Activated CD4-positive, alpha-beta T cell treated with anti-CD3 and anti-CD28 coated beads for 4 hours (primary cell): ENCODE results near the gene PBRM1.
A peak's percentile ranks its signal among the peaks of the same experiment; 100 is the strongest.
"Not testable (repeated sequence)": the region's sequence is repeated elsewhere in the genome, so short reads cannot be mapped to it uniquely, and the experiment has no call there.

Source experiments
- DNase-seq, 2 donors: peaks; one replicate each; pipeline ENCODE4 v3.0.0-alpha.2; 2020

Gene PBRM1

GRCh38 chr3:52685709-52686691 is at the start of gene PBRM1, which contains the start of gene GNL3:
Gene PBRM1 (minus strand): TSS chr3:52685913.
Gene GNL3 (plus strand): TSS chr3:52686032. CDS start chr3:52686093, 61 bp downstream.
- DNase-seq, result peak; percentile 89 to 91

GRCh38 chr3:52733256-52733891 is 47.7 kb upstream of the PBRM1 start:
- DNase-seq, result no peak

DNA sequence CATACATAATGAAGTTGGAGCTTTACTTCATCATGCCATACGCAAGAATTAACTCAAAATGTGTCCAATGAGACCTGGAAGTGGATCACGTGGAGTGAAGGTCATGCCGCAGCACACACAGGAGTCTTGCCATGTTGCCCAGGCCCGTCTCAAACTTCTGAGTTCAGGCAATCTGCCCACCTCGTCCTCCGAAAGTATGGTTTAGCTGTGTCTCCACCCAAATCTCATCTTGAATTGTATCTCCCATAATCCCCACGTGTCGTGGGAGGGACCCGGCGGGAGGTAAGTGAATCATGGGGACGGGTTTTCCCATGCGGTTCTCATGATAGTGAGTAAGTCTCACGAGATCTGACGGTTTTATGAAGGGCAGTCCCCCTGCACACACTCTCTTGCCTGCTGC is 45.9 kb upstream of the PBRM1 start:
- no peak for DNase-seq

GRCh38 chr3:52730681-52731080 is 45.0 kb upstream of the PBRM1 start:
- no peak for DNase-seq

DNA sequence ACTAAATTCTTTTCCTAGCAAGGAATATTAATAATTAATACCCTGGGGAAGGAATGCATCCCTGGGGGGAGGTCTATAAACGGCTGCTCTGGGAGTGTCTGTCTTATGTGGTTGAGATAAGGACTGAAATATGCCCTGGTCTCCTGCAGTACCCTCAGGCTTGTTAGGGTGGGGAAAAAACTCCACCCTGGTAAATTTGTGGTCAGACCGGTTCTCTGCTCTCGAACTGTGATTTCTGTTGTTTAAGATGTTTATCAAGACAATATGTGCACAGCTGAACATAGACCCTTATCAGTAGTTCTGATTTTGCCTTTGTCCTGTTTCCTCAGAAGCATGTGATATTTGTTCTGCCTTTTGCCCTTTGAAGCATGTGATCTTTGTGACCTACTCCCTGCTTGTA is 43.0 kb upstream of the PBRM1 start:
- not testable (repeated sequence) for DNase-seq

- DNase-seq, result no peak
Measured at GRCh38 chr3:52724511-52724910, 38.8 kb upstream of the PBRM1 start.

GRCh38 chr3:52723935-52724334 is 38.2 kb upstream of the PBRM1 start:
- no peak for DNase-seq

- DNase-seq, result no peak
Measured at GRCh38 chr3:52722491-52722890, 36.8 kb upstream of the PBRM1 start.

- no peak for DNase-seq
Measured at GRCh38 chr3:52721730-52722008, 36.0 kb upstream of the PBRM1 start.

DNA sequence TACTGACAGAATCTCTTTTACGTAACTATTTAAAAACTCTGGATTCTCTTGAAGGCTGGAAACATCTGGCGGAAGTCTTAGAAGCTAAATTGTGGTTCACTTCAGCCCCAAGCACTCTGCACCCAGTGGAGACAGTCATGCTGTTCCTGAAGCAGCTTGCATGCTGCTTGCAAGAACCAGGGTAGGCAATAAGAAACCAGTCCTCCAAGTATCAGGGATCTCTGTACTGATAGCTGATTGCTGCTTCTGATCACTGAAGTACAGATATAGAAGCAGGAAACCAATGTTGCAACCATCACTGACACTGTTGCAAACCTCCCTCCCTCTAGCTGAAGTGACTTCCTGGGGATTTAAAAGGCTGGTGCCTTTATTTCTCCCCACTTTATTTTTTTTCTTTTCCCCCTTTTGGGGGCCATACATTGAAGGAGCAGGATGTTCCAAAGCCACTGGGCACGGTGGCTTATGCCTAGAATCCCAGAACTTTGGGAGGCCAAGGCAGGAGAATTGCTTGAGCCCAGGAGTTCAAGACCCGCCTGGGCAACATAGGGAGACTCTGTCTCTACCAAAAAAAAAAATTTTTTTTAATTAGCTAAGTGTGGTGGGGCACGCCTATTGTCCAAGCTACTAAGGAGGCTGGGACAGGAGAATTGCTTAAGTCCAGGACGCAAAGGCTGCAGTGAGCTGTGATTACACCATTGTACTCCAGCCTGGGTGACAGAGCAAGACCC is 35.5 kb upstream of the PBRM1 start:
- DNase-seq, result no peak

DNA sequence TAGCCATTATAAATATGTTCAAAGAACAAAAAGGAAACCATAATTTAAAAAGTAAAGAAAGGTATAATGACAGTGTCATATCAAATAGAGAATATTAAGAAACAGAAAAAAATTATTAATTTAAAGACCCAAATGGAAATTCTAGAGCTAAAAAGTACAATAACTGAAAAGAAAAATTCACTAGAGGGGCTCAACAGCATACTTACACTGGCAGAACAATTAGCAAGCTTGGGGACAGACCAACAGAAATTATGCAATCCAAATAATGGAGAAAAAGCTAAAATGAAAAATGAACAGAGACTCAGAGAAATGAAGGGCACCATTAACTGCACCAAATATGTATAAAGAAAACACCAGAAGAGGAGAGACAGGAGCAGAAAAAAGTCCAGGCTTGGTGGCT is 33.9 kb upstream of the PBRM1 start:
- DNase-seq, result no peak

DNA sequence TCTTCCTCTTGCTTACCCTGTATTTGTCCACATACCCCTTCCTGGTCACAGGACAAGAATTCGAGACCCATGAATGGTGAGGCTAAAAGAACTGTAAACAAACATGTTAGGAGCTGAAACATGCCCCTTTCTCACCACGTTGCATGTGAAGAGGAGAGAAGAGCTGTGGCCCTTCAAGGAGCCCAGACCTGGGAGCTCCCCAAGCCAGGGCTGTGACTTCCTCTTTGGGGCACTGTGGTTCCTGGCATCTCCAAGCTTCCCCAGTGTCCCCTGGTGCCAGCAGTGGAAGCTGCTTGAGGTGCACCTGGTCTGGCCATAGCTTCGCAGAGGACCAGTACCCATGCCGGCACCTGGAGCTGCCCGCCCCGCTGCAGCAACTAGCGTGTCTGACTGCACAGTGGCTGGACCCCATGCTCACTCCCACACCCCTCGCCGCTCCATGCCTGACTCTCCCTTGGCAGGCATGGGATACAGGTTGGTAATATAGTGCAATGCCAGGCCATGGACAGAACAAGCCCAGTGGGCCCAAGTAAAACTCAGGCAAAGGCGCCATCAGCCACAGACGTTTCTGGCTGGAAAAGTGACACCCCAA is 30.1 kb upstream of the PBRM1 start:
- no peak for DNase-seq

DNA sequence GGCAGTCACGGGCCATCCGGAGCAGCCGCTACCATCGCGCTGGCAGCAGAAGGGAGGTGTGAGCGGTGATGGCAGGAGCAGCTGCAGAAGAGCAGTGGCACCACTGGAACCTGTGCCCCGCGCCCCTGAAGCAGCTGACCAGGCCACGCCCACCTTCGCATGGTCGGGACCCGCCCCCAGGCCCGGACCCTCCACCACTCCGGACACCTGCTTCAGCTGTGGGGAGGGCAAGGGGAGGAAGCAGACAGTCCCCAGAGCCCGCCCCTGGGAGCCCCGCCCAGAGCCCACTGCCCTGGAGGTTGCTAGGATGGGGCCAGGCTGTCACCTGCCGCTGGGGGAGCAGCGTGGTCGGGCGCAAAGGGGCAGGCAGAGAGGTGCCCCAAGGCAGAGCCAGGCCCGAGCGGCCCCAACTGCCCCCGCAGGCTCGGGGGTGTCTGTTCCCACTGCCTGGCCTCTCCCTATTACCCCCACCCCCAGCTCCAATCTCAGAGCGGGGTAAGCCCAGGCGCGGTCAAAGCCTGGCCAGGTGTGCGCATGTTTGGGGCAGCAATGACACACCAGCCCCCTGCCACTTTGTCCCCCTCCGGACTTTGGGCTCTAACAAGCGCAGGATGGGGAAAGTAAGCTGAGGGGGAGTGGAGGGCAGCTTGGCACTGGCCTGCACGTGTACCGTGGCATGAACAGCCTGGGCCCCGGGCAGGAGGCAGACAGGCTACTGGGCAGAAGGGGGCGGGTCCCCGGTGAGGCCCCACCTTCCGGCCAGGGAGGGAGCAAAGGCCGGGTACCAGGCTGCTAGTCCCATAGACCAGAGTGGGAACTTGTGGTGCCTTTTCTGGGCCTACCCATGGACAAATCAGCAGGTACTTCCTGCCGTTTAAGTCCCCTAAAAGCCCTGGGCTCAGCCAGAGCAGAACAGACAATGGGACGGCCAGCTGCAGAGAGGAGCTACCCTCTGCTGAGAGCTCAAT is 28.9 kb upstream of the PBRM1 start:
- no peak for DNase-seq

- no peak for DNase-seq
Measured at GRCh38 chr3:52712291-52713212, 26.8 kb upstream of the PBRM1 start.

DNA sequence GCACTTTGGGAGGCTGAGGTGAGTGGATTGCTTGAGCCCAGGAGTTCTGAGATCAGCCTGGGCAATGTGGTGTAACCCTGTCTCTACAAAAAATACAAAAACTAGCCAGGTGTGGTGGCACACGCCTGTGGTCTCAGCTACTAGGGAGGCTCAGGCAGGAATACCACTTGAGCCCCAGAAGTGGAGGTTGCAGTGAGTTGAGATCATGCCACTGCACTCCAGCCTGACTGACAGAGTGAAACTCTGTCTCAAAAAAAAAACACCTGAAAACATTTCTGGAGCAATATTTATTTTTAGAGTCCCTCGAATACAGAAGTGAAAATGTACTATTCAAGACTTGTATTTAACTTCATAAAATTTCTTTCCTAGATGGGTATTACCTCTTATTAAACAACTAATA is 24.8 kb upstream of the PBRM1 start:
- no peak for DNase-seq

DNA sequence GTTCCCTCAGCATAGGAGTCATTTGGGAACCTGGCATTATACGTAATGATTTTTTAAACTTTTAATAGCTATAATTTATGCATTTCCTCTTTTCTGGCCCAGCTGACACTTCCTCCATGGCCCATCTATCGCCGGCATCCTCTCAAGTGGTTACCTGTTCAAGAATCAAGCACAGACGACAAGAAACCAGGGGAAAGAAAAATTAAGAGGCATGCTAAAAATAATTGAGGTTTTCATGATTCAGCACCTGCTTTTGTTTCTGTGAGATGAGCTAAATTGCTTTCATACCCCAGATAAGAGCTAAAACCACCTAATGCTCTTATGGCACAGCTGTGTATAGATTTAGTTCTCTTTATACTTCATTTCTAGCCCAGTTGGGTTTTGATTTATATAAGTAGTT is 21.9 kb upstream of the PBRM1 start:
- no peak for DNase-seq

DNA sequence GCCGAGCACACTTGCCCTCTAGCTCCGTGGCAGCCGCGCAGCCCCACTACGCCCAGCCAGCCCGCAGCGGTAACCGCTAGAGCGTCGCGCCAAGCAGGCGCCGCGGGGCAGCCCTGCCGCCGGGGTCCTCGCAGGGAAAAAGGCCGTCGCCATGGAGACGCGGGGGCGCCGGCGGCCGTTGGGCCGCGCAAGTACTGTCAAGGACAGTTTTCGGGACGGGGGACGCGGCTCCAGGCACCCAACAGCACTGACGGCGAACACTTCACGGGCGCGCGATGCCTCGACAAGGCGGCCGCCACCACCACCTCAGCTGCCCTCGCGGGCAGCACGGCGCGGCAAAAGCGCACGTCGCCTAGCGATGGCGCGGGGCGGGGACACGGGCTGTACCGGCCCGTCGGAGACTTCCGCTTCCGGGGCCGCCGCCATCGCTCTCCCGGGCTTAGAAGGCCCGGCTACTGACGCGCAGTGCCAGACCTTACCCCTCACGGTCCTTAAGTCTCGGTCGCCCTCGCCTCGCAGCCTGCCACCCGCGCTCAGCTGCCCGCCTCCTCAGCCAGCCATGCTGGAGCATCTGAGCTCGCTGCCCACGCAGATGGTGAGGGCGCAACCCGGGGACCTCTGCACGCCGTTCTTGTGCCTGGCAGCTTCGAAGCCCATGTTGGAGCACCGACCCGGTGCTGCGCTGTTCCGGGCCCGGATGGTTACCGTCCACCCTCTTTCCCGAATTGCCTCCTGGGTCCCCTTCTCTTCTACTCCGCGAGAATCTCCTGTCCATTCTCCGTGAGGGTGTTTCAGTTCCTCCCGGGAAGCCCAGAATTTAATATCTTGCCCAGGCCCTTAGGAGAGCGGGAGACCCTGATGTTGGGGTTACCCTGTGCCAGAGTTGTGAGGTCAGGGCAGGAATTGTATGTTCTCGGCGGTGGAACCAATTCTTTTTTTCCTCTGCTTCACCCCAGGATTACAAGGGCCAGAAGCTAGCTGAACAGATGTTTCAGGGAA is 20.3 kb upstream of the PBRM1 start, which contains the start of the genes GLT8D1 and SPCS1:
Gene GLT8D1 (minus strand): TSS at position 104 of the 999 bp plus-strand sequence. CDS start 5,331 bp downstream, outside the sequence.
Gene SPCS1 (plus strand): TSS at position 419 of the 999 bp plus-strand sequence. CDS start 141 bp downstream, at position 560.
- DNase-seq, result peak; percentile 79 to 85

GRCh38 chr3:52705438-52705687 is 19.6 kb upstream of the PBRM1 start:
- DNase-seq, result no peak

GRCh38 chr3:52704611-52705437 is 19.1 kb upstream of the PBRM1 start:
- no peak for DNase-seq
